Stimulated activated CD4-positive, alpha-beta T cell treated with anti-CD3 and anti-CD28 coated beads, TNF-alpha, amount 100 ng/mL, for 48 hours (primary cell): Measurements from ENCODE around the gene EPO.

Experiments
- DNase-seq, 3 donors: peaks; one replicate each; pipeline ENCODE4 v3.0.0-alpha.2; 2020; ENCODE audit warnings: low read depth in 3 of 3

Gene EPO

DNA sequence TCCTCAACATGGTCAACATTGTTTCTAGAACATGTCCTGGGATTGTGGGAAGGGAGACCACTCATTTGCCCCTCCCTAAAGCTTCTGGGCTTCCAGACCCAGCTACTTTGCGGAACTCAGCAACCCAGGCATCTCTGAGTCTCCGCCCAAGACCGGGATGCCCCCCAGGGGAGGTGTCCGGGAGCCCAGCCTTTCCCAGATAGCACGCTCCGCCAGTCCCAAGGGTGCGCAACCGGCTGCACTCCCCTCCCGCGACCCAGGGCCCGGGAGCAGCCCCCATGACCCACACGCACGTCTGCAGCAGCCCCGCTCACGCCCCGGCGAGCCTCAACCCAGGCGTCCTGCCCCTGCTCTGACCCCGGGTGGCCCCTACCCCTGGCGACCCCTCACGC lies at the start of gene EPO:
EPO (plus strand) TSS at position 190 of the 392 bp plus-strand sequence. CDS start 513 bp downstream, outside the sequence.
- DNase-seq, result no peak

- no peak for DNase-seq
Measured at GRCh38 chr7:100671353-100672327, 48.6 kb upstream of the EPO start.

- peak; percentile 97 to 99 (median 98) for DNase-seq
Measured at GRCh38 chr7:100673302-100673941, 46.8 kb upstream of the EPO start, which contains the start of gene GNB2. GNB2 (plus strand) TSS chr7:100673740; CDS start chr7:100676266, 2,526 bp downstream.

GRCh38 chr7:100673942-100674410 lies 46.3 kb upstream of the EPO start:
- no peak for DNase-seq

DNA sequence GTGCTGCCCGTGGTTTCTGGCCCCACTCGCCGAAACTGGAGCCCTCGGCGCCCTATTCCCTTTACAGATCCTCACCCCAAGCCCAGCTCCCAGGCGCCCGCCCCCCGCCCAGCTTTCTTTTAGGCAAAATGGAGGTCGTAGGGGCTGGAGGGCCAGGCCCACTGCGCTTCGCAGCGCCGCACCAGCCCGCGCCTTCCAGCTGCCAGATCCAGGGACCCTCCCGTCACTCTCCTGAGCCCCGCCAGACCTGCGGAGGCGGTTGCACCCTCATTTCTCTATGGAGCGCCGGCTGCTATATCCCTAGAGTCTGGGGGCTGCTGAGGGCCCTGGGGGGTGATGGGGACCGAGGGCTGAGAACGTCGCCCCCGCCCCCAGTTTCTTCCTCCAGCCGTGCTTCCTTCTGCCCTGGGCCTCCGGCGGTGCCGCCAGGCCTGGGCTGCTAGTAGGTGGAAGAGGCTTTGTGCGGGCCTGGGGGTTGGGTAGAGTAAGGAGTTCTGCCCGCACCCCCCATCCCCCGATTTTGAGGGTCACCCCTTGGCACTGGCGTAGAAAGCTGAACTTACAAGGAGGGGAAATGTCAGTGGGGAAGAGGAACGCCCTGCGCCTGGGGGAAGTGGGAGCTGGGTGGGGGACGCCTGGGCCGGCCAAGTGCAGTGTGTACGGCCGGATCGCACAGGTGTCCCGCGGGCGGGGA lies 45.7 kb upstream of the EPO start:
- no peak for DNase-seq

DNA sequence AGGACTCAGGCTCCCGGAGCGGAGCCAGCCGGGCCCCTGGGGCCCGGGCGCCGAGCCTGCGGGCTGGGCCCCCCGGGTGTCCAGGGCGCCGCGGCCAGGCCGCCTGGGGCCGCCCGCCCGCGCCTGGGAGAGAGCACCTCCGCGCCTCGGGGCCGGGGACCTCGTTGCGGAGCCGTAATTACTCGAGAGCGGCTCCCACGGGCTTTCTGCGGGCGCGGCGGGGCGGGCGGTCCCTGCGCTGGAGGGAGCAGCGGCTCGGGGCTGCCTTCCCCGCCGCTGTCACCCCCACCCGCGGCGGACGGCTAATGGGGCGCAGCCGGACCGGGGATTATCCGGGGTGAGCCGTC lies 45.2 kb upstream of the EPO start:
- DNase-seq, result no peak

- peak; percentile 43 to 66 (median 61) for DNase-seq
Measured at GRCh38 chr7:100675581-100676350, 44.5 kb upstream of the EPO start.

DNA sequence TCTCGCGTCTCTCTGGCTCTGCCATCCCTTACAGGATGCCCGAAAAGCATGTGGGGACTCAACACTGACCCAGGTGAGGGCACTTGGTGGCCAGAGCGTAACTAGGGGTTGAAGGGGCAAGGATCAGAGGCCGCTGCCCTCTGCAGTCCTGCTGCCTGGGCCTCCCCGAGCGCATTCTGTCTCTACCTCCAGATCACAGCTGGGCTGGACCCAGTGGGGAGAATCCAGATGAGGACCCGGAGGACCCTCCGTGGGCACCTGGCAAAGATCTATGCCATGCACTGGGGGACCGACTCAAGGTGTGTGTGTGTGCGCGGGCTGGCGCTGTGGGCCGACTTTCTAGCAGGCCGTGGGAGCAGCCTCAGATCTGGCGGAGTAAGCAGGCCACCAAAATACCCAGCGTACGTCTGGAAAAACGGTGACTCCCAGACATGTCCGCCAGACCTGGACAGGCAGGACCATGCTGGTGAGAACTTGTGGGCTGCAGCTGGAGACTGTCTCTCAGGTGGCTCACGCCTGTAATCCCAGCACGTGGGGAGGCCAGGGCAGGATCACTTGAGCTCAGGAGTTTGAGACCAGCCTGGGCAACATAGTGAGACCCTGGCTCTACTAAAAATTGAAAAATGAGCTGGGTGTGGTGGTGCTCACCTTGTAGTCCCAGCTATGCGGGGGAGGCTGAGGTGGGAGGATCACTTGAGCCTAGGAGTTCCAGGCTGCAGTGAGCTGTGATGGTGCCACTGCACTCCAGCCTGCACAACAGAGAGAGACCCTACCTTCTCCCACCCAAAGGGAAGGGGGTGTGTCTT lies 43.6 kb upstream of the EPO start:
- DNase-seq, result no peak

DNA sequence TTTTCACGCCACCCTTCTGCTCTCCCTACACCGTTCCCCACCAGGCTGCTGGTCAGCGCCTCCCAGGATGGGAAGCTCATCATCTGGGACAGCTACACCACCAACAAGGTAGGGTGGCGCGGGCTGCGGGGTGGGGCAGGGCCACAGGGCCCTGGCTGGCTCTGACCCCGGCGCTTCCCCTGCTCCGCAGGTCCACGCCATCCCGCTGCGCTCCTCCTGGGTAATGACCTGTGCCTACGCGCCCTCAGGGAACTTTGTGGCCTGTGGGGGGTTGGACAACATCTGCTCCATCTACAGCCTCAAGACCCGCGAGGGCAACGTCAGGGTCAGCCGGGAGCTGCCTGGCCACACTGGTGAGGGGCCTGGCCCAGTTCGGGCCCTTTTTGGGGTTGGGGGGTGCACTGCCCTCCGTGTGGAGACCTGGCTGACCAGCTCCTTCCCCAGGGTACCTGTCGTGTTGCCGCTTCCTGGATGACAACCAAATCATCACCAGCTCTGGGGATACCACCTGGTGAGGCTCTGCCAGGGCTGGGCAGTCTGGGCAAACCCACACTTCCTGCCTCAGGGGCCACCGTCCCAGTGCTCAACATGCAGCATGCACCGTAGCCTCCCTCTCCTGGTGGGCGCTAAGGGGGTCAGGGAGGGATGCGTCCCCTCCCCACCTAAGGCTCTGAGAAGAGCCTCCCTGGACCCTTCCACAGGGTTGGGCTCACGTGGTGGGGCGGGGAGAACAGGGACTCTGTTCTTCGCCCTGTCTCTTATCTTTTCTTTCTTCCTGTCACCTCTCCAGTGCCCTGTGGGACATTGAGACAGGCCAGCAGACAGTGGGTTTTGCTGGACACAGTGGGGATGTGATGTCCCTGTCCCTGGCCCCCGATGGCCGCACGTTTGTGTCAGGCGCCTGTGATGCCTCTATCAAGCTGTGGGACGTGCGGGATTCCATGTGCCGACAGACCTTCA lies 42.7 kb upstream of the EPO start:
- no peak for DNase-seq

DNA sequence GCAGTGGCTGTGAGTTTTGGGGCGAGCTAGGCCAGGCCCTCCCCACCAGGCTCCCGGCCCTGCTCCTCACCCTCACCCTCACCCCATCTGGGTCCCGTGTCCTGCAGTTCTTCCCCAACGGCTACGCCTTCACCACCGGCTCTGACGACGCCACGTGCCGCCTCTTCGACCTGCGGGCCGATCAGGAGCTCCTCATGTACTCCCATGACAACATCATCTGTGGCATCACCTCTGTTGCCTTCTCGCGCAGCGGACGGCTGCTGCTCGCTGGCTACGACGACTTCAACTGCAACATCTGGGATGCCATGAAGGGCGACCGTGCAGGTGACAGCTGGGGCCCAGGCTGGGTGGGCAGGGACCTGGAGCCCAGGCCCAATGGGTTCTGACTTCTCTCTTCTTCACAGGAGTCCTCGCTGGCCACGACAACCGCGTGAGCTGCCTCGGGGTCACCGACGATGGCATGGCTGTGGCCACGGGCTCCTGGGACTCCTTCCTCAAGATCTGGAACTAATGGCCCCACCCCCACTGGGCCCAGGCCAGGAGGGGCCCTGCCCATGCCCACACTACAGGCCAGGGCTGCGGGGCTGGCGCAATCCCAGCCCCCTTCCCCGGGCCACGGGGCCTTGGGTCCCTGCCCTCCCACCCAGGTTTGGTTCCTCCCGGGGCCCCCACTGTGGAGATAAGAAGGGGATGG lies 41.8 kb upstream of the EPO start:
- DNase-seq, result no peak

GRCh38 chr7:100679129-100679926 lies 40.9 kb upstream of the EPO start:
- DNase-seq, result no peak

- DNase-seq, result no peak
Measured at GRCh38 chr7:100679927-100680575, 40.2 kb upstream of the EPO start.

- DNase-seq, result no peak
Measured at GRCh38 chr7:100680576-100681271, 39.5 kb upstream of the EPO start.

DNA sequence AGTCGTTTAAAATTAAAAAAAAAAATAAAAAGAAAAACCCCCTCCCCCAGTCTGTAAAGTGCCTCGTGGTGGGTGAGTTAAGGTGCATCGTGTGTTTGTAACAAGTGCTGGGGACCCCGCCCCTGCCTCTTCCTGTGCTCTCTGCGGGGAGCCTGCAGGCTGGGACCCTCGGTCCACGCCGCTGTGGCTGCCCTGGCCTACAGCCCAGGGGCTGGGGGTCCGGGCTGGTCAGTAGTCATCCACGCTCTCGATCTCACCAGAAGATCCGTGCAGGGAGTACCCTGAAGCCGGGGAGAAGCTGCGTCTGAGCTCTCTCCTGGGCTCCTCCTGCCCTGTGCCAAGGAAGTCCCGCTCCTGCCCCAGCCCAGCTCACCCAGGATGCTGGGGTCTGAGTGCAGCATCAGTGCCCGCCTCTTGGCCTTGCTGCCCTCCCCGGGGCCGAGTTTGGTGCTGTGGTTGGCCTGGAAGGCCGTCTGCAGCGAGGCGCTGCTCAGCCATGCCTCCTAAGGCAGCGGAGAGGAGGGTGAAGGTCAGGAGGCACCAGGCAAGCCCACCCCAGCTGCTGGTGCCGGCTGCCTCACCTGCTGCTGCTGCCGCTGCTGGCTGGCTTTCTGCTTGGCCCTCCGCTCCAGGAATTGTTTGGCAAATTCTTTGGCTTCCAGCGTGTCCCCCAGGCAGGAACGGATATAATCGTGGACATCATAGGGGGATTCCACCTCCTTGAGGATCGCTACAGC lies 38.6 kb upstream of the EPO start:
- no peak for DNase-seq

GRCh38 chr7:100682228-100682741 lies 38.0 kb upstream of the EPO start:
- no peak for DNase-seq
